ENCODE data around the gene PIP4K2A. TPM values are rescaled to one million over a fixed set of nuclear protein-coding genes. Genes with fewer than 3 reads are reported as not detected.

The PIP4K2A gene
- total and polyA plus RNA-seq, 4 donors: 7.3 to 42.2 (median 27.6) TPM

GRCh38 chr10:22505911-22506685 lies 208.3 kb downstream of the PIP4K2A start:
- Histone ChIP-seq H3K9me3 (ENCODE audit: control insufficient read depth in 4 of 4, insufficient read depth in 3 of 4, low read length in 3 of 4) (peaks cover 0 to 4% (median 0%) of the 10 kb centered on the region in 4 donors), H3K27me3 (ENCODE audit: control insufficient read depth in 3 of 3, insufficient read depth in 3 of 3, low read length in 2 of 3) (no peaks in the 10 kb centered on the region), H3K4me3 (no peak overlapping the region), H3K27ac (ENCODE audit: low read depth in 1 of 2, low read length in 1 of 2) (no peak overlapping the region), H3K9ac (ENCODE audit: insufficient read depth in 1 of 2, low read length in 2 of 2) (no peak overlapping the region), H3K36me3 (ENCODE audit: control insufficient read depth in 4 of 4, insufficient read depth in 4 of 4, low read length in 4 of 4) (no peaks in the 10 kb centered on the region), H3K4me1 (ENCODE audit: control insufficient read depth in 5 of 5, insufficient read depth in 5 of 5, low read length in 5 of 5) (peaks cover 0 to 8% (median 0%) of the 10 kb centered on the region in 5 donors)
- ATAC-seq (ENCODE audit: insufficient read depth, low FRiP score) (no peak), DNase-seq (peak in 2 of 3 donors; percentile 56 to 61)
- WGBS, 2 donors: 46 to 60% methylated on average over 11 of the region's 11 CpGs
- TF ChIP-seq CTCF (IDR thresholded peaks at IDR 0.05; ENCODE audit: control extremely low read depth, extremely low read depth): no peak

GRCh38 chr10:22504766-22505165 lies 209.6 kb downstream of the PIP4K2A start:
- Histone ChIP-seq H3K9ac (ENCODE audit: insufficient read depth in 1 of 2, low read length in 2 of 2) (no peak overlapping the region), H3K27ac (ENCODE audit: low read depth in 1 of 2, low read length in 1 of 2) (no peak overlapping the region), H3K36me3 (ENCODE audit: control insufficient read depth in 4 of 4, insufficient read depth in 4 of 4, low read length in 4 of 4) (no peaks in the 10 kb centered on the region), H3K4me3 (no peak overlapping the region), H3K4me1 (ENCODE audit: control insufficient read depth in 5 of 5, insufficient read depth in 5 of 5, low read length in 5 of 5) (peaks cover 0 to 13% (median 0%) of the 10 kb centered on the region in 5 donors), H3K9me3 (ENCODE audit: control insufficient read depth in 4 of 4, insufficient read depth in 3 of 4, low read length in 3 of 4) (peaks cover 0 to 4% (median 0%) of the 10 kb centered on the region in 4 donors), H3K27me3 (ENCODE audit: control insufficient read depth in 3 of 3, insufficient read depth in 3 of 3, low read length in 2 of 3) (no peaks in the 10 kb centered on the region)
- DNase-seq (no peak), ATAC-seq (ENCODE audit: insufficient read depth, low FRiP score) (no peak)
- WGBS, 2 donors: 83 to 88% methylated on average over 4 of the region's 4 CpGs
- TF ChIP-seq CTCF (IDR thresholded peaks at IDR 0.05; ENCODE audit: control extremely low read depth, extremely low read depth): no peak

GRCh38 chr10:22503315-22504088 lies 210.9 kb downstream of the PIP4K2A start:
- no peak overlapping the region for H3K27ac ChIP-seq (ENCODE audit: low read depth in 1 of 2, low read length in 1 of 2)
- no peak for DNase-seq

More at GRCh38 chr10:22503315-22504088, 210.9 kb downstream of the PIP4K2A start:
- no peak overlapping the region for H3K4me3 ChIP-seq
- peaks cover 0 to 13% (median 0%) of the 10 kb centered on the region in 5 donors for H3K4me1 ChIP-seq (ENCODE audit: control insufficient read depth in 5 of 5, insufficient read depth in 5 of 5, low read length in 5 of 5)
- no peak overlapping the region for H3K9ac ChIP-seq (ENCODE audit: insufficient read depth in 1 of 2, low read length in 2 of 2)
- 79 to 82% methylated on average over 9 of the region's 9 CpGs for WGBS, 2 donors
- no peak for ATAC-seq (ENCODE audit: insufficient read depth, low FRiP score)
- no peak for TF ChIP-seq CTCF (IDR thresholded peaks at IDR 0.05; ENCODE audit: control extremely low read depth, extremely low read depth)
- peaks cover 0 to 3% (median 0%) of the 10 kb centered on the region in 3 donors for H3K27me3 ChIP-seq (ENCODE audit: control insufficient read depth in 3 of 3, insufficient read depth in 3 of 3, low read length in 2 of 3)
- H3K36me3 ChIP-seq (ENCODE audit: control insufficient read depth in 4 of 4, insufficient read depth in 4 of 4, low read length in 4 of 4): no peaks in the 10 kb centered on the region
- H3K9me3 ChIP-seq (ENCODE audit: control insufficient read depth in 4 of 4, insufficient read depth in 3 of 4, low read length in 3 of 4): peaks cover 0 to 4% (median 0%) of the 10 kb centered on the region in 4 donors

Data from lung (tissue), 12 donors.